NCI-H187 (cell line): ENCODE data around the gene TAT.
A peak's percentile ranks its signal among the peaks of the same experiment; 100 is the strongest.
"Not testable (repeated sequence)": the region's sequence is repeated elsewhere in the genome, so short reads cannot be mapped to it uniquely, and the experiment has no call there.

Experiments
- DNase-seq, 2 experiments: peaks; one replicate each; lab custom pipeline; 2025; lab: John Stamatoyannopoulos, UW

Gene TAT

GRCh38 chr16:71576971-71577370 is at the start of gene TAT:
TAT (minus strand) TSS chr16:71577092; CDS start chr16:71576415, 677 bp downstream.
- no peak for DNase-seq

GRCh38 chr16:71626018-71626857 is 49.3 kb upstream of the TAT start, which contains the start of gene MARVELD3:
MARVELD3 (plus strand) TSS chr16:71626184; CDS start chr16:71626230, 46 bp downstream.
- peak in 1 of 2 experiments; percentile 8 for DNase-seq

GRCh38 chr16:71625113-71625850 is 48.4 kb upstream of the TAT start:
- no peak for DNase-seq

GRCh38 chr16:71623597-71623996 is 46.7 kb upstream of the TAT start:
- DNase-seq = no peak

GRCh38 chr16:71622088-71622487 is 45.2 kb upstream of the TAT start:
- no peak for DNase-seq

- DNase-seq = no peak
These were observed 41.5 kb upstream of the TAT start for GRCh38 chr16:71618429-71618828.

- DNase-seq = not testable (repeated sequence)
These were observed 38.1 kb upstream of the TAT start for GRCh38 chr16:71614956-71615355.

- peak in 1 of 2 experiments; percentile 21 for DNase-seq
These were observed 34.3 kb upstream of the TAT start for GRCh38 chr16:71610936-71611871.

- no peak for DNase-seq
These were observed 33.6 kb upstream of the TAT start for GRCh38 chr16:71610447-71610846.

GRCh38 chr16:71609066-71609465 is 32.2 kb upstream of the TAT start:
- no peak for DNase-seq

- DNase-seq = no peak
These were observed 23.9 kb upstream of the TAT start for GRCh38 chr16:71600822-71601221.

- DNase-seq = not testable (repeated sequence)
These were observed 21.5 kb upstream of the TAT start for GRCh38 chr16:71598426-71598825.

GRCh38 chr16:71595340-71595826 is 18.5 kb upstream of the TAT start:
- DNase-seq = not testable (repeated sequence)

- DNase-seq = no peak
These were observed 17.2 kb upstream of the TAT start for GRCh38 chr16:71594000-71594646.

GRCh38 chr16:71593048-71593999 is 16.4 kb upstream of the TAT start:
- no peak for DNase-seq

GRCh38 chr16:71591917-71592316 is 15.0 kb upstream of the TAT start:
- no peak for DNase-seq

- DNase-seq = no peak
These were observed 13.7 kb upstream of the TAT start for GRCh38 chr16:71590584-71590983.

- not testable (repeated sequence) for DNase-seq
These were observed 13.2 kb upstream of the TAT start for GRCh38 chr16:71590071-71590470.

GRCh38 chr16:71589334-71589733 is 12.4 kb upstream of the TAT start:
- DNase-seq = not testable (repeated sequence)

GRCh38 chr16:71585318-71585703 is 8.4 kb upstream of the TAT start:
- no peak for DNase-seq
